Osteoblast (primary cell): Measurements from ENCODE around the gene ECEL1. TPM values are rescaled to one million over a fixed set of nuclear protein-coding genes. Genes with fewer than 3 reads are reported as not detected.

Experiments used
- DNase-seq: peaks from one replicate; pipeline ENCODE4 v3.0.0; 2011; ENCODE audit warnings: low spot score, mixed read lengths; ENCODE audit not compliant: insufficient read length; ENCODE audit errors: missing footprints
- H2AFZ ChIP-seq: 2 replicates; pipeline ENCODE4 v1.6.0; 2011; ENCODE audit warnings: mild to moderate bottlenecking, low read length
- H3K27ac ChIP-seq: 2 replicates; pipeline ENCODE4 v1.5.1; 2011; ENCODE audit warnings: mild to moderate bottlenecking, low read depth, low read length, moderate library complexity
- H3K27me3 ChIP-seq: 2 replicates; pipeline ENCODE4 v1.6.0; 2012; ENCODE audit warnings: mild to moderate bottlenecking, control low read depth, inconsistent platforms, low read length, moderate library complexity; ENCODE audit not compliant: insufficient read depth
- H3K36me3 ChIP-seq: 2 replicates; pipeline ENCODE4 v1.5.1; 2011; ENCODE audit warnings: mild to moderate bottlenecking, low read length, control low read depth, moderate library complexity; ENCODE audit not compliant: insufficient read depth
- H3K4me1 ChIP-seq: 2 replicates; pipeline ENCODE4 v1.5.1; 2011; ENCODE audit warnings: mild to moderate bottlenecking, low read length, control low read depth, moderate library complexity; ENCODE audit not compliant: insufficient read depth
- H3K4me2 ChIP-seq: 2 replicates; pipeline ENCODE4 v1.6.0; 2011; ENCODE audit warnings: mild to moderate bottlenecking, low read length; ENCODE audit not compliant: insufficient read depth
- H3K4me3 ChIP-seq: fragments of 200-600 bp; sonication (generic); 3 replicates; pipeline ENCODE4 v1.5.1; 2012; ENCODE audit warnings: mild to moderate bottlenecking, low read length, inconsistent platforms; ENCODE audit not compliant: insufficient read depth
- H3K79me2 ChIP-seq: 2 replicates; pipeline ENCODE4 v1.6.0; 2012; ENCODE audit warnings: mild to moderate bottlenecking, low read length, control low read depth, inconsistent platforms; ENCODE audit not compliant: insufficient read depth
- H3K9me3 ChIP-seq: 2 replicates; pipeline ENCODE4 v1.5.1; 2011; ENCODE audit warnings: low read depth, low read length, control low read depth
- H4K20me1 ChIP-seq: 2 replicates; pipeline ENCODE4 v1.6.0; 2012; ENCODE audit warnings: mild to moderate bottlenecking, low read length, control low read depth; ENCODE audit not compliant: insufficient read depth
- total RNA-seq: library from RNA; depleted of rRNA; stranded (reverse); fragments of >200 nt; gene quantifications from 2 replicates; pipeline ENCODE4 v1.2.3, GENCODE V29; 2012
- TF ChIP-seq, protein P1 (sequence below): IDR thresholded peaks from 2 replicates; pipeline ENCODE4 v1.5.1; 2011; ENCODE audit warnings: mild to moderate bottlenecking, low read depth, low read length, moderate library complexity; ENCODE audit errors: extremely low read depth

Gene ECEL1
- total RNA-seq, 1 donor, result not detected

DNA sequence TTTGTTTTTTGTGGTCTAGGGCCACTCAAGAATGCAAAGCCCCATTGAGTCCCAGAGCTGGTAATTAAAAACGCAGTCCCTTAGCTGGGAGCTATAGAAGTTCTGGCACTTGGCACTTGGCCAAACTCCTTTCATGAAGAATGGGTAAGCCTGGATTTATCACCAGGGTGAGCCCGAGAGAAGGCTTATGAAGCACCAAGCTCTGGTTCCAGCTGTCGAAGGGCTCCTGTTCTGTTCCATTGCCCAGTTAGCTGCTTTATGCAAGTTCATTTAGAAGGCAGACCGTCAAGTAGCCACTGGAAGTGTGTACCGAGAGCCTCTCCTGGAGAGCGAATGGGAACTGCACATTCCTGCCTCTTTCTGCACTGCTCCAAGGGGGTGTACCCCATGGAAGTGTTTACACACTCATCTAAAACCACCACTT is 14.2 kb downstream of the ECEL1 start:
- Histone ChIP-seq H2AFZ (no peak overlapping the region), H3K4me1 (no peaks in the 10 kb centered on the region), H3K27me3 (peaks cover 40% of the 10 kb centered on the region), H3K4me2 (no peak overlapping the region), H4K20me1 (no peaks in the 10 kb centered on the region), H3K36me3 (no peaks in the 10 kb centered on the region), H3K79me2 (no peaks in the 10 kb centered on the region), H3K27ac (no peak overlapping the region), H3K4me3 (no peak overlapping the region), H3K9me3 (no peaks in the 10 kb centered on the region)
- TF ChIP-seq, protein P1, sequence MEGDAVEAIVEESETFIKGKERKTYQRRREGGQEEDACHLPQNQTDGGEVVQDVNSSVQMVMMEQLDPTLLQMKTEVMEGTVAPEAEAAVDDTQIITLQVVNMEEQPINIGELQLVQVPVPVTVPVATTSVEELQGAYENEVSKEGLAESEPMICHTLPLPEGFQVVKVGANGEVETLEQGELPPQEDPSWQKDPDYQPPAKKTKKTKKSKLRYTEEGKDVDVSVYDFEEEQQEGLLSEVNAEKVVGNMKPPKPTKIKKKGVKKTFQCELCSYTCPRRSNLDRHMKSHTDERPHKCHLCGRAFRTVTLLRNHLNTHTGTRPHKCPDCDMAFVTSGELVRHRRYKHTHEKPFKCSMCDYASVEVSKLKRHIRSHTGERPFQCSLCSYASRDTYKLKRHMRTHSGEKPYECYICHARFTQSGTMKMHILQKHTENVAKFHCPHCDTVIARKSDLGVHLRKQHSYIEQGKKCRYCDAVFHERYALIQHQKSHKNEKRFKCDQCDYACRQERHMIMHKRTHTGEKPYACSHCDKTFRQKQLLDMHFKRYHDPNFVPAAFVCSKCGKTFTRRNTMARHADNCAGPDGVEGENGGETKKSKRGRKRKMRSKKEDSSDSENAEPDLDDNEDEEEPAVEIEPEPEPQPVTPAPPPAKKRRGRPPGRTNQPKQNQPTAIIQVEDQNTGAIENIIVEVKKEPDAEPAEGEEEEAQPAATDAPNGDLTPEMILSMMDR, result no peak
- no peak for DNase-seq

DNA sequence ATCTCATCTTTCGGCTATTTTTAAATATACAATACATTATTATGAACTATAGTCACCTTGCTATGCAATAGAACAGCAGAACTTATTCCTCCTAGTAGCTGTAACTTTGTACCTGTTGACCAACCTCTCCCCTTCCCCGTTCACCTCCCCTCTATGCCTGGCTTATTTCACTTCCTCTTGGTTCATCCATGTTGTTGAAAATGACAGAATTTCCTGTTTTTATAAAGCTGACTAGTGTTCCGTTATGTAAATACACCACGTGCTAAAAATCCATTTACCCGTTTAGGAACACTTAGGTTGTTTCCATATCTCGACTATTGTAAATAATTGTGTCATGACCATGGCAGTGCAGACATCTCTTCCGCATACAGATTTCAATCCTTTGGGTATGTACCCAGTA is 21.4 kb downstream of the ECEL1 start:
- Histone ChIP-seq H3K4me1 (no peaks in the 10 kb centered on the region), H3K27me3 (peaks cover 25% of the 10 kb centered on the region), H4K20me1 (no peaks in the 10 kb centered on the region), H3K4me2 (no peak overlapping the region), H3K27ac (no peak overlapping the region), H3K4me3 (no peak overlapping the region), H3K79me2 (no peaks in the 10 kb centered on the region), H3K9me3 (no peaks in the 10 kb centered on the region), H3K36me3 (no peaks in the 10 kb centered on the region), H2AFZ (no peak overlapping the region)
- no peak for DNase-seq
- TF ChIP-seq, protein P1, result no peak

DNA sequence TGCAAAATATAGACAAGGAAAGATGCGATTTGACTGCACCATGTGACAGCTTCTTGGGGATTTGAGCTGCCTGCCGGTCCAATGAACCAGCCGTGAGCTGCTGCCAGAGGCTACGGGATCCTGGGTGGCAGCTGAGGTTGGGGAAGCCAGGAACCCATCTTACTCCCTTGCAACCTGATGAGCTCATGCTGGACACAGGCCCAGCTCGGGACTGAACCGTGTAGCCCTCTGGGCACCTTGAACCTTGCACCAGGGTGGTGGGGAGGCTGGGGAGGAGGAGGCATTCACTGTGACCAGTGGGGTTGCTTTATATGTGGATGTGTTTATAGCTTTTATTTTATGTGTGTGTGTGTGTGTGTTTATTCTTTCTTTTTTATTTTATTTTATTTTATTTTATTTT is 22.6 kb downstream of the ECEL1 start:
- H3K4me3 ChIP-seq, result no peak overlapping the region
- H4K20me1 ChIP-seq, result no peaks in the 10 kb centered on the region
- no peak for DNase-seq
- H3K27ac ChIP-seq, result no peak overlapping the region
- no peaks in the 10 kb centered on the region for H3K36me3 ChIP-seq
- no peak overlapping the region for H3K4me2 ChIP-seq
- peaks cover 16% of the 10 kb centered on the region for H3K27me3 ChIP-seq
- no peak overlapping the region for H2AFZ ChIP-seq
- no peaks in the 10 kb centered on the region for H3K4me1 ChIP-seq
- TF ChIP-seq, protein P1, result no peak
- no peaks in the 10 kb centered on the region for H3K79me2 ChIP-seq
- no peaks in the 10 kb centered on the region for H3K9me3 ChIP-seq

DNA sequence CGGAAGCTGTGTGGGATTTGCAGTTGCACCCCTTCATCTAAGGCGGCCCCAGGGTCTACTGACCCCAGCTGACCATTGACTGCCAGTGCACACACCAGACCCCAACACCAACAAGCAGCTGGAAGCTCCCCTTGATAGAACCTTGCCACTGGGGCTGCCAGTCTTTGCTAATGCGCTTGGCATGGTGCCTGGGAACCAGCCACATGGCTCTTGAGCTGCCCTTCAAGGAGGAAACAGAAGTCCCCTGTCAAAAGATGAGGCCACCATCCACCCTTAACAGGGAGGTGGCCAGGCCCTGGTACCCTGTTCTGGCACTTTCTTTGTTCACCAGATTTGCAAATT is 23.1 kb downstream of the ECEL1 start:
- Histone ChIP-seq H4K20me1 (no peaks in the 10 kb centered on the region), H3K27me3 (peaks cover 20% of the 10 kb centered on the region), H3K27ac (no peak overlapping the region), H3K4me1 (no peaks in the 10 kb centered on the region), H3K9me3 (no peaks in the 10 kb centered on the region), H3K36me3 (no peaks in the 10 kb centered on the region), H2AFZ (no peak overlapping the region), H3K4me3 (no peak overlapping the region), H3K4me2 (no peak overlapping the region), H3K79me2 (no peaks in the 10 kb centered on the region)
- TF ChIP-seq, protein P1, result no peak
- DNase-seq, result no peak
